Hematopoietic multipotent progenitor cell treated with erythropoietin and hydrocortisone succinate and interleukin-3 and kit ligand, for 8 days (in vitro differentiated cells): ENCODE data around the gene GAL3ST1.

Experiments
- DNase-seq: peaks from one replicate; pipeline ENCODE4 v3.0.0-alpha.2; 2015

The GAL3ST1 gene

DNA sequence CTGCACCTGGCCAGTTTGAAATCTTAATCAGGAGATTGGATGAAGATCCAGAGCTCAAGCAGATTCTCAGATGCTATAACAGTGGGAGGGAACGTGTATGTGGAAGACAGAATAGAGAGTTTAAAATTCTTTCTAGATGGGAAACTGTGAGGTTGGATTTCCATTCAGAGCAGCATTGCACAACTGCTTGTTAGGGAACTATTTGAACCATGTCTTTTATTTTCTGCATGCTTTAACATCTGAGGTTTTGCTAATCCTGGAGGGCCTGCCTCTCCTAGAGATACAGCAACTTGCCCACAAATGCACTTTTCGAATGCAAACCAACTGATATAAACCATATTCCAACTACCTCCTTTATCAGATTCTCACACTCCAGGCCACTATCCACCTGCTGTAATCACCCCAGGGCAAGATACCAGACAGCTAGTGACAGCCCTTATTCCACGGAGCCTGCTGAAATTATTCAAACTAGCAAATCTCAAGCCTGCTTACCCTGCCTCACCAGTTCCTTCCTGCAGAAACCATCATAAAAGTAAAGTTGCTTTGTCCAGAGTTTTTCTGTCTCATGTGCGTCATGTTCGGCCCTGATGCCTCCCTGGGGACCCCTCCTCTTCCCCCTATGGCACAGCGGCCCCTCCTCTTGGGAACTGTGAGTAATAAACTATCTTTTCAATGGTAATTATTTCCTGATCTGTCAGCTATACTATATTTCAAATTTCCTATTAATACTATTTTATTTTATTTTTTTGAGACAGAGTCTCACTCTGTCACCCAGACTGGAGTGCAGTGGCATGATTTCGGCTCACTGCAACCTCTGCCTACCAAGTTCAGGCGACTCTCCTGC lies 50.6 kb downstream of the GAL3ST1 start:
- peak; percentile 80 for DNase-seq

- no peak for DNase-seq
Measured at GRCh38 chr22:30521368-30522156, 52.9 kb downstream of the GAL3ST1 start.

DNA sequence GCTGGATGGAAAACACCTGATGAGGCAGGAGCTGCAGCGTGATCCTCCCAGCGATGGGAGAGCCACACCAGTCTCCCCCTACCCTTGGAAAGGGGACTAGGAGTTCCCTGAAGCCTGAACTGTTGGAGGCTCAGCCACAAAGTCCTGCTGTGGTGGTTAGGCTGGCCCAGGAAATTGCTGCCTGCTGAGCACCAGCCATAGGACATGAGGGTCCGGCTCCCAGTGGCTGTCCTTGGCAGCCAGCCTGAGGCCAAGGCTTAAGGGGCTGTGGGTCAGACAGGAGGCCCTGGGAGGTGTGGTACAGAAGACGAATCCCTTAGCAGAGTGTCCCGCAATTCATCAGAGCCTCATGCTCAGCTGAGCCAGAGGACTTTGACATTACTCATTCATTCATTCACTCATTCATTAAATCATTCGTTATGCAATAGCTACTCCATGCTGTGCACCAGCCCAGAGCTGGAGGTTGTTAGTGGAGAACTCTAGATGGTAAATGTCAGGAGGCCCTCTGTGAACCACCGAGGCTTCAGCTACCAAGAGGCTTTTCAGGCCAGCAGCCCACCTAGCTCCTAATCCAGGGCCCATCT lies 54.5 kb downstream of the GAL3ST1 start:
- DNase-seq: no peak

- DNase-seq: no peak
Measured at GRCh38 chr22:30516731-30517130, 57.7 kb downstream of the GAL3ST1 start.

GRCh38 chr22:30516273-30516672 lies 58.2 kb downstream of the GAL3ST1 start:
- DNase-seq: no peak

DNA sequence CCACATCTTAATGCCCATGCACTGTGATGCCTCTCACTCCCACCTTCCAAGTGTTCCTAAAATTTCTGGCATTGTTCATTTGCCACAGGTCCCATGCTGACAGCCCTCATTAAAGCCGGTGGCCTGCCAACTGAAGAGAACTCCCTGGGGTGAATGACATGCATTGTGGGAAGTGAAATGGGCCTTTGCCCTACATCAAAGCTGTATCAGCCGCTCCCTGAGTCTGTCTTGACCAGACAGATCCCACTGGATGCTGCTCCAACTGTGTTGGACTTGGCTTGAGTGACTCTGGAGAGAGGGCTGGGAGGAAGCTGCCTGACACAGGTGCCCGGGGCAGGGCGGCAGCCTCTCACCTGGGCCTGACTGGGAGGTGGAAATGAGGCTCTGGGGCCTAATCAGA lies 60.2 kb downstream of the GAL3ST1 start:
- no peak for DNase-seq

DNA sequence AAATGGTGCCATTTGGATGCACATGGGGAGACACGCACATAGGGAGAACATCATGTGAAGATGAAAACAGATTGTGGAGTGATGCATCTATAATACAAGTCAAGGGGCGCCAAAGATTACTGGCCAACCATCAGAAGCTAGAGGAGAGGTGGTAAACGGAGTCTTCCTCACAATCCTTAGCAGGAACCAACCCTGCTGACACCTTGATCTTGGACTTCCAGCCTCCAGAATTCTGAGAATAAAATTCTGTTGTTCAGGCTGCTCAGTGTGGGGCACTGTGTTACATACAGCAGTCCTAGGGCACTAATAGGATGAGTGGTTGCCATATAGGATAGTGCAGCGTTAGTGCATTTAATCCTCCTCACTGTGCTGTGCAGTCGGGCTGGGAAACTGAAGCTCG lies 61.0 kb downstream of the GAL3ST1 start:
- DNase-seq: no peak

GRCh38 chr22:30511911-30512310 lies 62.6 kb downstream of the GAL3ST1 start:
- DNase-seq: peak; percentile 16

DNA sequence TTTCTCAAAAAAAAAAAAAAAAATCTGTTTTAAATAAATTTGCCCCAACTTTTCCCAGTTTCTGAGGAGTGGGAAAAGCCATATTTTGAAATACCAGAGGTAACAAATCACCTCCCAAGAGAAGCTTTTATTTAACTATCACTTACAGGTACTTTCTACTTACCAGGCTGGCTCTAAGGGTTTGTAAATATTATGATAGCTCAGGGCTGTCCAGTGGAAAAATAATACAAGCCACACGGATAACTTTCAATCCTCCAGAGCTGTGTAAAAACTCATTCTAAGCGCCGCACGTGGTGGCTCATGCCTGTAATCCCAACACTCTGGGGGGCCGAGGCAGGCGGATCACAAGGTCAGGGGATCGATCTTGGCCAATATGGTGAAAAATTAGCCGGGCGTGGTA lies 63.4 kb downstream of the GAL3ST1 start:
- DNase-seq: no peak

- DNase-seq: peak; percentile 58
Measured at GRCh38 chr22:30508216-30508615, 66.2 kb downstream of the GAL3ST1 start.

- no peak for DNase-seq
Measured at GRCh38 chr22:30507670-30508069, 66.8 kb downstream of the GAL3ST1 start.

GRCh38 chr22:30506507-30506968 lies 67.9 kb downstream of the GAL3ST1 start:
- DNase-seq: peak; percentile 98
